HL-60 (cell line): ENCODE results near the gene CDC7.

Source experiments
- CTCF ChIP-seq: IDR thresholded peaks from one replicate; pipeline ENCODE4 v1.5.1; 2011; ENCODE audit warnings: low read length, control low read depth, inconsistent platforms; ENCODE audit not compliant: insufficient read depth
- GABPA ChIP-seq: IDR thresholded peaks from 2 replicates; pipeline ENCODE4 v1.6.1; 2012; ENCODE audit warnings: low read depth
- POLR2AphosphoS5 ChIP-seq: IDR thresholded peaks from 2 replicates; pipeline ENCODE4 v1.6.1; 2012; ENCODE audit warnings: low read depth
- REST ChIP-seq: IDR thresholded peaks from 2 replicates; pipeline ENCODE4 v1.6.1; 2012; ENCODE audit warnings: low read depth; ENCODE audit not compliant: insufficient replicate concordance

- no peak for TF ChIP-seq CTCF
- TF ChIP-seq REST, result no peak
- no peak for TF ChIP-seq POLR2AphosphoS5
- TF ChIP-seq GABPA, result no peak
Observed at GRCh38 chr1:91545506-91546300, 45.1 kb downstream of the CDC7 start.
